HUES6 (cell line): Measurements from ENCODE around the gene UPF3B.
"Not testable (repeated sequence)": the region's sequence is repeated elsewhere in the genome, so short reads cannot be mapped to it uniquely, and the experiment has no call there.

Experiments used
- H3K27ac ChIP-seq: 2 replicates; pipeline ENCODE4 v1.7.0; 2013; ENCODE audit warnings: low read depth, mild to moderate bottlenecking, low read length, inconsistent platforms
- H3K27me3 ChIP-seq: 2 replicates; pipeline ENCODE4 v1.6.1; 2013; ENCODE audit warnings: low read length; ENCODE audit not compliant: control insufficient read depth, insufficient read depth
- H3K36me3 ChIP-seq: 2 replicates; pipeline ENCODE4 v1.6.1; 2013; ENCODE audit warnings: low read length; ENCODE audit not compliant: control insufficient read depth, insufficient read depth
- H3K4me1 ChIP-seq: 2 replicates; pipeline ENCODE4 v1.6.1; 2013; ENCODE audit warnings: low read length; ENCODE audit not compliant: control insufficient read depth, insufficient read depth
- H3K4me3 ChIP-seq: 2 replicates; pipeline ENCODE4 v1.5.1; 2013; ENCODE audit warnings: low read depth, low read length
- H3K9ac ChIP-seq: one replicate; pipeline ENCODE4 v1.6.1; 2013; ENCODE audit warnings: mild to moderate bottlenecking, low read length
- H3K9me3 ChIP-seq: 2 replicates; pipeline ENCODE4 v1.6.1; 2013; ENCODE audit warnings: low read depth, low read length; ENCODE audit not compliant: control insufficient read depth, insufficient read depth

UPF3B gene, protein sequence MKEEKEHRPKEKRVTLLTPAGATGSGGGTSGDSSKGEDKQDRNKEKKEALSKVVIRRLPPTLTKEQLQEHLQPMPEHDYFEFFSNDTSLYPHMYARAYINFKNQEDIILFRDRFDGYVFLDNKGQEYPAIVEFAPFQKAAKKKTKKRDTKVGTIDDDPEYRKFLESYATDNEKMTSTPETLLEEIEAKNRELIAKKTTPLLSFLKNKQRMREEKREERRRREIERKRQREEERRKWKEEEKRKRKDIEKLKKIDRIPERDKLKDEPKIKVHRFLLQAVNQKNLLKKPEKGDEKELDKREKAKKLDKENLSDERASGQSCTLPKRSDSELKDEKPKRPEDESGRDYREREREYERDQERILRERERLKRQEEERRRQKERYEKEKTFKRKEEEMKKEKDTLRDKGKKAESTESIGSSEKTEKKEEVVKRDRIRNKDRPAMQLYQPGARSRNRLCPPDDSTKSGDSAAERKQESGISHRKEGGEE

DNA sequence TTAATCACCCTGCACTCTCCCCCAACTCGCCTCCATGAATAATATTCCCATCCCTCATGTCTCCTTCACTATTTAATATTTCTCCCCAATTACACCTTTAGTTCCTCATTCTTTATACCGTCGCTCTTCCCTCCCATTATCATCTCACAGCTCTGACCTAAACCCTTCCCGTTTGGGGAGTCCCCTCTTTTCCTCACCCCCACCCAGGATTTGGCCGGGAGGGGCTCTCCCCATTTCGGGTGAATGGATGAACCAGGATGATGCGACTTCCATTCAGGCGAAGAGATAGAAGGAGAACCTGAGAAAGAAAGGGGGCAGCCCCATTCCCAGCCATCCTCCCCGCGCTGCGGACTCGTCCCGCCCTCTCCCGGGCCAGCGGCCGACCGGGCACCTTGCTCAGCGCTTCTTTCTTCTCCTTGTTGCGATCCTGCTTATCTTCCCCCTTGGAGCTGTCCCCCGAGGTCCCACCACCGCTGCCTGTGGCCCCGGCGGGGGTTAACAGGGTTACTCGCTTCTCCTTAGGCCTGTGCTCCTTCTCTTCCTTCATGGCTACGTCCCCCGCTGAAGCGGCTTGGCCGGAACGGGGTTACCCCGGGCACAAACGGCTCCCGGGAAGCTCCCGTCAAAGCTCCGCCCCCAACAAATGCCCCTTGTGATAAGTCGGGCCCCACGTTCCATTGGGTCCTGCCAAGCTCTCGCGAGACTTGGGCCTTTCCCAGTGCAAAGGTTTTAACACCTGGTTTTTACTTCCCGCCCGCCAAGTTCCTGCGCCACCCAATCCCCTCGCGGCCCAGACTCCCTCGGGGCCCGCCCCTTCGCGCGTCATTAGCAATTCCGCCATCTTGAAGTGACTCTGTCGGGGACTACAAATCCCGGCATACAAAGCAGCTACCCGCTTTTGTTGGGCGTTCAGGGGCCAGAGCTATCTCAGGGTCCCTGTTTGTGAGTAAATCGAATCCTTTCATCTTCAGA is at the start of gene UPF3B:
UPF3B (minus strand) TSS at position 582 of the 972 bp plus-strand sequence; CDS start at position 547, 35 bp downstream.
- H3K27ac ChIP-seq, result peak within 1 kb of the TSS; percentile 87

GRCh38 chrX:119900976-119901375 is 48.2 kb upstream of the UPF3B start:
- Histone ChIP-seq H3K9ac (no peak overlapping the region), H3K4me3 (no peak overlapping the region), H3K27ac (no peak overlapping the region), H3K36me3 (no peaks in the 10 kb centered on the region), H3K4me1 (peaks cover 2% of the 10 kb centered on the region; the same call in 1 of the 2 replicates), H3K27me3 (no peaks in the 10 kb centered on the region), H3K9me3 (peaks cover 2% of the 10 kb centered on the region; the same call in 1 of the 2 replicates)

More for the DNA sequence above, at the start of gene UPF3B:
- Histone ChIP-seq H3K9ac (peak within 1 kb of the TSS; percentile 93), H3K27me3 (no peaks in the 10 kb centered on the region), H3K4me1 (no peaks in the 10 kb centered on the region), H3K9me3 (peaks cover 4% of the 10 kb centered on the region; the same call in 1 of the 2 replicates), H3K4me3 (peak within 1 kb of the TSS; percentile 82), H3K36me3 (peaks cover 33% of the 10 kb centered on the region)

DNA sequence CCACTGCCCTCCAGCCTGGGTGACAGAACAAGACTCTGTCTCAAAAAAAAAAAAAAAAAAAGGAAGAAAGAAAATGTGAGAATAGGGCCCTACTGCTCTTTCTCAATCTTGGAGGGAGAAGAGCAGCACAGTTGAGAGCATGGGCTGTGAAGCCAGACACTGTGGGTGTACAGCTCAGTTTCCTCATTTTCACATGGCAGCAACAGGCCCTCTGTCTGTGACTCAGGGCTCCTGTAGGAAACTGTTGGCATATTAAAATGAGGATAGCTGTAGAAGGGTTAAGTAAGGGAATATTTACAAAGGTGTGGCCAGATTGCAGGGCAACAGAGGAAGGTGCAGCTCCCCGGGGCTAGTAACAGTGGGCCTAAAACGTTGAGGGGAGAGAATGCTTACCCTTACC is 46.4 kb upstream of the UPF3B start:
- Histone ChIP-seq H3K4me1 (peaks cover 6% of the 10 kb centered on the region; the same call in 1 of the 2 replicates), H3K27me3 (no peaks in the 10 kb centered on the region), H3K9me3 (peaks cover 2% of the 10 kb centered on the region; the same call in 1 of the 2 replicates)

GRCh38 chrX:119895843-119896326 is 43.1 kb upstream of the UPF3B start, which contains the start of gene AKAP14:
Gene AKAP14, plus strand, starts transcription at chrX:119895893. Its CDS starts 7,331 bp downstream, at chrX:119903224.
- H3K27me3 ChIP-seq, result no peaks in the 10 kb centered on the region
- H3K27ac ChIP-seq, result no peak within 1 kb of the TSS
- H3K9ac ChIP-seq, result no peak within 1 kb of the TSS
- H3K9me3 ChIP-seq, result peaks cover 2% of the 10 kb centered on the region; the same call in 1 of the 2 replicates
- H3K36me3 ChIP-seq, result no peaks in the 10 kb centered on the region
- peaks cover 10% of the 10 kb centered on the region; the same call in 1 of the 2 replicates for H3K4me1 ChIP-seq
- H3K4me3 ChIP-seq, result no peak within 1 kb of the TSS

More for the DNA sequence above, 46.4 kb upstream of the UPF3B start:
- no peak overlapping the region for H3K27ac ChIP-seq
- H3K36me3 ChIP-seq, result no peaks in the 10 kb centered on the region
- no peak overlapping the region for H3K9ac ChIP-seq
- no peak overlapping the region for H3K4me3 ChIP-seq

GRCh38 chrX:119891961-119892692 is 39.4 kb upstream of the UPF3B start:
- not testable (repeated sequence) for H3K9me3 ChIP-seq

DNA sequence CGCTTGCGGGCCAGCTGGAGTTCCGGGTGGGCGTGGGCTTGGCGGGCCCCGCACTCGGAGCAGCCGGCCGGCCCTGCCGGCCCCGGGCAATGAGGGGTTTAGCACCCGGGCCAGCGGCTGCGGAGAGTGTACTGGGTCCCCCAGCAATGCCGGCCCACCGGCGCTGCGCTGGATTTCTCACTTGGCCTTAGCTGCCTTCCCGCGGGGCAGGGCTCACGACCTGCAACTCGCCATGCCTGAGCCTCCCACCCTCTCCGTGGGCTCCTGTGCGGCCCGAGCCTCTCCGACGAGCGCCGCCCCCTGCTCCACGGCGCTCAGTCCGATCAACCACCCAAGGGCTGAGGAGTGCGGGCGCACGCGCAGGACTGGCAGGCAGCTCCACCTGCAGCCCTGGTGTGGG is 37.9 kb upstream of the UPF3B start:
- H3K9me3 ChIP-seq, result peaks cover 11% of the 10 kb centered on the region; the same call in 1 of the 2 replicates
- not testable (repeated sequence) for H3K36me3 ChIP-seq, H3K27ac ChIP-seq, H3K27me3 ChIP-seq, H3K9ac ChIP-seq, H3K4me3 ChIP-seq, H3K4me1 ChIP-seq

More at GRCh38 chrX:119891961-119892692, 39.4 kb upstream of the UPF3B start:
- H3K9ac ChIP-seq, H3K36me3 ChIP-seq, H3K4me3 ChIP-seq, H3K27ac ChIP-seq, H3K4me1 ChIP-seq, H3K27me3 ChIP-seq: not testable (repeated sequence)

GRCh38 chrX:119887721-119888425 is 35.1 kb upstream of the UPF3B start:
- H3K27me3 ChIP-seq, result no peaks in the 10 kb centered on the region
- H3K9ac ChIP-seq, result no peak overlapping the region
- peaks cover 11% of the 10 kb centered on the region; the same call in 1 of the 2 replicates for H3K9me3 ChIP-seq
- peak overlapping the region; percentile 52 for H3K4me3 ChIP-seq
- no peak overlapping the region for H3K27ac ChIP-seq
- H3K4me1 ChIP-seq, result peaks cover 4% of the 10 kb centered on the region; the same call in 1 of the 2 replicates
- H3K36me3 ChIP-seq, result no peaks in the 10 kb centered on the region

- H3K9ac ChIP-seq, result no peak overlapping the region
- no peaks in the 10 kb centered on the region for H3K27me3 ChIP-seq
- no peak overlapping the region for H3K27ac ChIP-seq
- no peak overlapping the region; the same call in 1 of the 2 replicates for H3K4me3 ChIP-seq
- H3K36me3 ChIP-seq, result no peaks in the 10 kb centered on the region
- no peaks in the 10 kb centered on the region for H3K4me1 ChIP-seq
- H3K9me3 ChIP-seq, result peaks cover 11% of the 10 kb centered on the region; the same call in 1 of the 2 replicates
Observed at GRCh38 chrX:119885554-119886428, 33.0 kb upstream of the UPF3B start.
